ENCODE results near the gene SF3A2.
A peak's percentile ranks its signal among the peaks of the same experiment; 100 is the strongest.
"Not testable (repeated sequence)": the region's sequence is repeated elsewhere in the genome, so short reads cannot be mapped to it uniquely, and the experiment has no call there.

Gene SF3A2

DNA sequence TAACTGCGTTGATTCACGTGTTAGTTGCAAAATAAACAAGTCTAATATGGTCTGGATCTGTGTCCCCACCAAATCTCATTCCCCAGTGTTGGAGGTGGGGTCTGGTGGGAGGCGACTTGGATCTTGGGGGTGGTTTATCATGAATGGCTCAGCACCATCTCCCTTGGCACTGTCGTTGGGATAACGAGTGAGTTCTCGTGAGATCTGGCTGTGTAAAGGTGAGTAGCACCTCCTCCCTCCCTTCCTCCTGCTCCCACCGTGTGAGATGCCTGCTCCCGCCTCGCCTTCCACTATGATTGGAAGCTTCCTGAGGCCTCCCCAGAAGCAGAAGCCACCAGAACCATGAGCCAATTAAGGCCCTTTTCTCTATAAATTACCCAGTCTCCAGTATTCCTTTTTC, 40.5 kb downstream of the SF3A2 start:
- no peak for DNase-seq

DNA sequence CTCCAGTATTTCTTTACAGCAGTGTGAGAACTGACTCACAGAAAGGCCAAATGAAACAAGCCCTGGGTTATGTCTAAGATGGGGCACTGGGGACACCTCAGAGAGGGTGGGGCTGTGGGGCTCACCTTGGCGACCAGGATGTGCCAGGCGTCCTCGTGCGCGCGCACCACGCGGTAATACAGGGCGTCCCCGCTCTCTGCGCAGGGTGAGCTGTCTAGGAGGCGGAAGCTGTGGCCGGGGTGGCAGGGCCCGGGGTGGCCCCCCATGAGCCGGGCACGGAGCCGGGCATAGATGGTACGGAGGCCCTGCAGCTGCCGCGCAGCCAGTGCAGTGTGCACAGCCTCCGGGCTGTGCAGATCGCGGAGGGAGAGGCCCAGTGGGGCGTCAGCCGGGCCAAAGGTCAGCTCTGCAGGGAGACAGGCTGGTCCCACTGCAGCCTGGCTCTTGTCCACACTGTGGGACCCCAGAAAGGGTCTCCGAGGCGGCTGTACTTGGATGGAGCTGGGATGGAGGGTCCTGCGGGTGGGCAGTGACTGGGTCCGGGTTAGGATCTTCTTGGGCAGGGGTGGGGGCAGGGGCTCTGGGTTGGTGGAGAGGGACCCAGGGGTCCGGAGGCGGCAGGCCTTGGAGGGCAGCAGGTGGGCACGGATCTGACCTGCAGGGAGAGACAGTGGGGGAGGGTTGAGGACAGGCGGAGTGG, 42.0 kb downstream of the SF3A2 start:
- DNase-seq = no peak

- DNase-seq = no peak
Measured at GRCh38 chr19:2280633-2281264, 44.1 kb downstream of the SF3A2 start.

- not testable (repeated sequence) for DNase-seq
Measured at GRCh38 chr19:2281265-2282061, 44.8 kb downstream of the SF3A2 start.

DNA sequence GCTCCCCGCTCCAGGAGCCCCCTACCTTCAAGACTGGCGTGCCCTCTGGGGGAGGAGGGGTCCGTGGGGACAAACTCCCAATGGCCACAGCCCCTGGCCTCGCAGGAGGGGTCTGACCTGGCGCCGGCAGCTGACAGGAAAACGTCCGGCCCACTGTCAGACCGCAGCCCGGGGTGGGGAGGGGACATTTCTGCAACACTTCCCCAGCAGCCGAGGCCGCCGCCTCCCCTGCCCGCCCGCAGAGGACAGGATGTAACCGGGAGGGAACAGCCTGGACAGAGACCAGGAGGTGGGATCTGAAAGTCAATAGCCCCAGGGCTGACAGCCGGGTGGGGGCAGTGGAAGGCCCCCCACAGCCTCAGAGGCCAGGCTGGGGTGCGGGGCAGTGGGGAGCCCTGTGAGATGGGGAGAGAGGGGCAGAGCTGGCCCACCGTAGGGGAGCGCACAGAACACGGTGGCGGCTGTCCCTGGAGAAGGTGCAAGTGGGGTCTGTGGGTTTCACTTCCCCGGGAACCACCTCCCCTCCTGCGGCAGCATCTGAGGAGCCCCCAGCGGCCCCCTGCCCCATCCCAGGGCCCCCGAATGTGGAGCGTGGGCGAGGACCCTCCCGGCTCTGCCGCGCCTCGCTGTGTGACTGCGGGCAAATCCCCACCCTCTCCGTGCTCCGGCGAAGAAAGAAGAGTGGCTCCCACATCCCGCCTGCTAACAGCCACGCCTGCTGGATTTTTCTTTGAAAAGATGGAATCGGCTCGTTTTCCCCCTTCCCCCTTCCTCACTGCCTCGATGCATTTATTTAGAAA, 45.6 kb downstream of the SF3A2 start, which contains the start of gene PEAK3:
TSS of gene PEAK3 (minus strand) at position 114 of the 800 bp plus-strand sequence. CDS start 1,244 bp downstream, outside the sequence.
- peak; percentile 52 to 61 for DNase-seq

GRCh38 chr19:2282862-2283237, 46.2 kb downstream of the SF3A2 start:
- no peak for DNase-seq

GRCh38 chr19:2283835-2284507, 47.3 kb downstream of the SF3A2 start:
- DNase-seq = no peak

DNA sequence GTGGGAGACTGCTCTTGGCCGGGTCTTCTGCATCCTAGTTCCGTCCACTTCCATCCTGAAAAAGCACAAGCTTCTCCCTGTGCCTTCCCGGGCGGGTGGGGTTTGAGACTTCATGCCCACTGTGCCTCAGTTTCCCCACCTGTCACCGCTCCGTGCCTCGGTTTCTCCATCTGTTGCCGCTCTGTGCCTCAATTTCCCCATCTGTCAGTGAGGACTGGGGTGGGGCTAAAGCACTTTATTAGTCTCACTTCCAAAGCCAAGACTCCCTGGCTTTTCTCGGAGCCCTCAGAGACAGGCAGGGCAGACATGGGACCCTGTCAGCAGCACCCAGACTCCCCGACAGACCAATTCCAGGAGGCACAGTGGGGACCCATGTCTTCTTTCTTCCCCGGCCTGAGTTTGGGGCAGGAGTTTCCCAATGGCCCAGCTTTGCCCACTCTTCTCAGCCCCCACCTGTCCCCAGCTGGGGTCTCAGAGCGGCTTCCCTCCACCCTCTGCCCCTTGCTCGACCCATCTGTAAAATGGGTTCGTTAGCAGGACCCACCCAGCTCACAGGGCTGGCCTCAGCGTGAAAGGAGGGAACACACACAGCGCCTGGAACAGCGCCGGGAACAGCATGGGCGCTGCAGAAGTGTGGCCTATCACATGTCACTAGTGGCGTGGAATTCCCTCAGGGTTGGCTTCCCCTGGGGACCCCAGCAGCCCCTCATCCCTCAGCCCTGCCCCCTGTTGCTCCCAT, 49.9 kb downstream of the SF3A2 start:
- no peak for DNase-seq

DNA sequence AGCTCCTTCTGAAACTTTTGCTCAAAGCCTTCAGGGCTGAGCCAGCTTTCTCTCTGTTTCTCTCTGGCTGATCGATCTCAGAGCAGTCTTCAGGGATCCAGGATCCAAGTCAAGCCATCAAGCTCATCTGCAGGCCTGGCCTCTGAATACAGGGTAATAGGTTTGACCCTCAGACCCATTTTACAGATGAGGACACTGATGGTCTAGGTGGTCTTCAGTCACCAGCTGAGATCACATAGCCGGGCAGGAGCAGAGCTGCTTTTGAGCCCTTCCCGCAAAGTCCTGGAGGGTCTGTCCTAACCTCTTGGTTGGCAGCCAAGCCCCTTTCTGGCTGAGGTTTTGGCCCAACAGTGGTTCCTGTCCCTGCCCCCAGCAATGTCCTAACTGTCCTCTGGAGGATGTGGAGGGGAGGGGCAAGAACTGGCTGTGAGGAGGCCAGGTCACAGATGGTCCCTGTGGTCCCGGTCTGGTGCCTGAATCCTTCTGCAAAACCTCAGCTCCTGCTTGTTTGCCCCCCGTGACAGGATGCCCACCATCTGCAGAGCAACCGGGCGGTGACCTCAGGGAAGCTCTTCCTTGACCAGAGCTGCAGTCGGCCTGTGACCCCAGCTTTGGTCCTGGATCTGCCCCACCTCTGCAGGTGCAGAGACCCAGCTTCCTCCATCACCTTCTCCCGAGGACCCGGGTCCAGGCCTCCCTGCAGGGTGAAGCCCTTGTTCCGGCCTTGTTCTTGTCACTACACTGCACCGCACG, 51.1 kb downstream of the SF3A2 start:
- no peak for DNase-seq

DNA sequence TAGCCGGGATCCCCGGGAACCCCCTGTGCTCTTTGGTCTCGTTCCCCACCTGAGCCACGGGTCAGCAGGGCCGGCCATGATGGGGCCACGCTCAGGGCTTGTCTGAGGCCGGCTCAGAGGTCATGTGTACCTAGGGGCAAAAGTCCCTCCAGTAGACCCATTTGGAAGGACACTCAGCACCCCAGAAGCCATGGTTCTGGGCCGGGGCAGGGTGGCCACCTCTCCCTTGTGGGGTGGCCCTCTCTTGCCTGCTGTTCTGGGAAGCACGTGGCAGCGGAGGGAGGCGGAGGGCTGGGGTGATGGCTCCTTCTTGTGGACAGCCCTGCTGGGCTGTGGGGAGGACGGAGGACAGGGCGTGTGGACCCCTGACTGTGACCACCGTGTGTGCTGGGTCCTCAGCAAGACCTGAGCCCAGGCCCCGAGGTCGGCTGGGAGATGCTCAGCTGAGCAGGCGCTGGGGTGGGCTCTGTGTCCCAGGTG, 51.8 kb downstream of the SF3A2 start:
- DNase-seq = no peak

- DNase-seq = peak in 1 of 2 donors; percentile 22
Measured at GRCh38 chr19:2288818-2289713, 52.4 kb downstream of the SF3A2 start.

GRCh38 chr19:2289714-2290435, 53.3 kb downstream of the SF3A2 start:
- peak; percentile 63 to 77 for DNase-seq

GRCh38 chr19:2290441-2291184, 54.0 kb downstream of the SF3A2 start:
- DNase-seq = no peak

DNA sequence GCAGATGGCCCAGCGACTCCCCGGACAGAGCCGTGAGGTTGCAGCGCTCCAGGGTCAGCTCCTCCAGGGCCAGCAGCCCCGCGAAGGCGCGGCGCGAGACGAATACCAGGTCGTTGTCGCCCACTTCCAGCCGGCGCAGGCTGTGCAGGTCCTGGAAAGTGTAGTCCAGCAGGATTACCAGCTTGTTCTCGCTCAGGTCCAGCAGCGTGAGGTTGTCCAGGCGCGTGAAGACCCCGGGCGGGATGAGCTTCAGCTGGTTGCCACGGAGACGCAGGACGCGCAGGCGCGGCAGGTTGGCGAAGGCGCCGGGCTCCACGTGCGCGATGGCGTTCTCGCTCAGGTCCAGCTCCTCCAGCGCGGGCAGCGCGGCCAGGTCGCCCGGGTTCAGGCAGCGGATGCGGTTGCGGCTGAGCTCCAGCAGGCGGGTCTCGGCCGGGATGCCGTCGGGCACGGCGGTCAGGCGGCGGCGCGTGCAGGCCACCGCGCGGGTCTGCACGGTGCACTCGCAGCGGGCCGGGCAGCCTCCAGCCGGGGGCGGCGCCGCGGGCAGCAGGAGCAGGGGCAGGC, 54.6 kb downstream of the SF3A2 start:
- DNase-seq = no peak

- DNase-seq = no peak
Measured at GRCh38 chr19:2294687-2295335, 58.2 kb downstream of the SF3A2 start.

DNA sequence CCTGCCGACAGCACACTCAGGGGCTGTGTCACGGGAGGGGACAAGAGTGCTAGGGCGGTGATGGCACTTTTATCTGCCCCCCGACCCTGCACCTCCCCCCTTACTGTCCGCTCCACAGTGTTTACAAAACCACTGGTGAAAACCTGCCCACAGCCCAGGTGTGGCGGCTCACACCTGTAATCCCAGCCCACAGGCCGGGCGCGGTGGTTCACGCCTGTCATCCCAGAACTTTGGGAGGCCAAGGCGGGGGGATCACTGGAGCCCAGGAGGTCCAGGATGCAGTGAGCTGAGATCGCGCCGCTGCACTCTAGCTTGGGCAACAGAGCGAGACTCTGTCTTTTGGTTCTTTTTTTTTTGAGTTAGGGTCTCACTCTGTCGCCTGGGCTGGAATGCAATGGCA, 59.5 kb downstream of the SF3A2 start:
- no peak for DNase-seq
